Loucy (cell line): ENCODE data around the gene CCT8L2.
"Not testable (repeated sequence)": the region's sequence is repeated elsewhere in the genome, so short reads cannot be mapped to it uniquely, and the experiment has no call there.

Experiments used
- H2AFZ ChIP-seq: fragments of 200-600 bp; sonication (generic); 2 replicates; pipeline ENCODE4 v1.6.0; 2016; ENCODE audit warnings: antibody characterized with exemption, mild to moderate bottlenecking, low read length, moderate library complexity
- H3F3A ChIP-seq: fragments of 200-600 bp; 2 replicates; pipeline ENCODE4 v1.6.0; 2016; ENCODE audit warnings: antibody characterized with exemption, low read depth, mild to moderate bottlenecking
- H3K27me3 ChIP-seq: fragments of 200-600 bp; sonication (generic); 2 replicates; pipeline ENCODE4 v1.6.1; 2014; ENCODE audit warnings: low read length, mild to moderate bottlenecking; ENCODE audit not compliant: insufficient read depth, poor library complexity, severe bottlenecking
- H3K36me3 ChIP-seq: fragments of 200-600 bp; sonication (generic); 2 replicates; pipeline ENCODE4 v1.6.1; 2016; ENCODE audit warnings: low read length; ENCODE audit not compliant: insufficient read depth
- H3K4me1 ChIP-seq: fragments of 200-600 bp; sonication (generic); 2 replicates; pipeline ENCODE4 v1.5.1; 2014; ENCODE audit warnings: low read length, mild to moderate bottlenecking; ENCODE audit not compliant: insufficient read depth, poor library complexity, severe bottlenecking
- H3K4me2 ChIP-seq: fragments of 200-600 bp; sonication (generic); 2 replicates; pipeline ENCODE4 v1.6.0; 2014; ENCODE audit warnings: antibody characterized with exemption, low read length, low read depth, mild to moderate bottlenecking; ENCODE audit not compliant: poor library complexity, severe bottlenecking
- H3K4me3 ChIP-seq: fragments of 200-600 bp; sonication (generic); 2 replicates; pipeline ENCODE4 v1.5.1; 2014; ENCODE audit warnings: low read length, mild to moderate bottlenecking, mixed read lengths; ENCODE audit not compliant: poor library complexity, severe bottlenecking
- H3K79me2 ChIP-seq: fragments of 200-600 bp; sonication (generic); 2 replicates; pipeline ENCODE4 v1.6.1; 2014; ENCODE audit warnings: low read length; ENCODE audit not compliant: insufficient read depth
- H3K9ac ChIP-seq: fragments of 200-600 bp; sonication (generic); 2 replicates; pipeline ENCODE4 v1.6.0; 2014; ENCODE audit warnings: mild to moderate bottlenecking, low read depth, low read length, moderate library complexity; ENCODE audit not compliant: poor library complexity, severe bottlenecking
- H3K9me2 ChIP-seq: fragments of 200-600 bp; sonication (generic); replicated peaks from 2 replicates; pipeline ENCODE4 v1.6.1; 2016; ENCODE audit warnings: low read depth, low read length, mixed read lengths
- H3K9me3 ChIP-seq: fragments of 200-600 bp; sonication (generic); 2 replicates; pipeline ENCODE4 v1.6.1; 2014; ENCODE audit warnings: mild to moderate bottlenecking, antibody characterized with exemption, low read length, low read depth; ENCODE audit not compliant: insufficient read depth
- H4K20me1 ChIP-seq: fragments of 200-600 bp; sonication (generic); 2 replicates; pipeline ENCODE4 v1.6.0; 2014; ENCODE audit warnings: antibody characterized with exemption, low read length, mild to moderate bottlenecking; ENCODE audit not compliant: insufficient read depth, poor library complexity, severe bottlenecking
- EZH2phosphoT487 ChIP-seq: fragments of 200-600 bp; IDR thresholded peaks from 2 replicates; pipeline ENCODE4 v1.6.1; 2018; ENCODE audit warnings: antibody characterized with exemption, mild to moderate bottlenecking, moderate library complexity, borderline replicate concordance
- TF ChIP-seq, protein P1 (sequence below): fragments of 200-600 bp; sonication (generic); conservative IDR thresholded peaks from 2 replicates; pipeline ENCODE4 v1.5.1; 2014; ENCODE audit warnings: mild to moderate bottlenecking, antibody characterized with exemption, low read length

Gene CCT8L2

DNA sequence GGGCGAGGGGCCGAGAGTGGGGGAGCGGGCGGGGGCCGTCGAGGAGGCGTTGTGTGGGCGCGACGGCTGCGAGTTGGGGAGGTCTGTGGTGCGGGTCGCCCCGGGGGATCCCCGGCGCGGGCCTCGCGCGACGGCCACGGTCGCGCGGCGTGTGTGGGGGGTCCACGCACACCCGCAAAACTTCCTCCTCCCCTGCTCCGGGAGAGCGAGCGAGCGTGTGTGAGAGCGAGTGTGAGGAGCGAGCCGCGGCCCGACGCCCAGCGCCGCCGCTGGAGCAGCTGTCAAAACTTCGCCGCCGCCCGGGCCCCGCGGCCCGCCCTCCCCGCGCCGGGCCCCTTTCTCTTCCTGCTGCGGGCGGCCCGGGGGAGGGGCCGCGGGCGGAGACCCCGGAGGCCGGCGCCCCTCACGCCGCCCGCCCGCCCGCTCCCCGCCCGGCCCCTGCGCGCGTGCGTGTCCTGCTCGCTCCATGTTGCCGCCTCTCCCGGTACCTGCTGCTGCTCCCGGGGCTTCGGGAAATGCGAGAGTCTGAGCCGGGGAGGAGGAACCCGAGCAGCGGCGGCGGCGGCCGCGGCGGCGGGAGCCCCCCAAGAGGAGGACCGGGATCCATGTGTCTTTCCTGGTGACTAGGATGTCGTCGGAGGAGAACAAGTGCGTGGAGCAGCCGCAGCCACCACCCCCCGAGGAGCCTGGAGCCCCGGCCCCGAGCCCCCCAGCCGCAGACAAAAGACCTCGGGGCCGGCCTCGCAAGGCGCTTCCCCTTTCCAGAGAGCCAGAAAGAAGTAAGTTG lies 9.0 kb upstream of the CCT8L2 start:
- Histone ChIP-seq H3K9ac (peak overlapping the region; percentile 48), H3K4me2 (no peak overlapping the region), H3F3A (no peaks in the 10 kb centered on the region), H3K79me2 (peaks cover 23% of the 10 kb centered on the region), H3K4me1 (no peaks in the 10 kb centered on the region), H3K27me3 (no peaks in the 10 kb centered on the region), H2AFZ (peak overlapping the region; percentile 49; the same call in 1 of the 2 replicates), H3K9me3 (no peaks in the 10 kb centered on the region), H3K9me2 (no peaks in the 10 kb centered on the region), H3K36me3 (no peaks in the 10 kb centered on the region), H3K4me3 (peak overlapping the region; percentile 67), H4K20me1 (no peaks in the 10 kb centered on the region)
- no peak for TF ChIP-seq EZH2phosphoT487
- TF ChIP-seq, protein P1, sequence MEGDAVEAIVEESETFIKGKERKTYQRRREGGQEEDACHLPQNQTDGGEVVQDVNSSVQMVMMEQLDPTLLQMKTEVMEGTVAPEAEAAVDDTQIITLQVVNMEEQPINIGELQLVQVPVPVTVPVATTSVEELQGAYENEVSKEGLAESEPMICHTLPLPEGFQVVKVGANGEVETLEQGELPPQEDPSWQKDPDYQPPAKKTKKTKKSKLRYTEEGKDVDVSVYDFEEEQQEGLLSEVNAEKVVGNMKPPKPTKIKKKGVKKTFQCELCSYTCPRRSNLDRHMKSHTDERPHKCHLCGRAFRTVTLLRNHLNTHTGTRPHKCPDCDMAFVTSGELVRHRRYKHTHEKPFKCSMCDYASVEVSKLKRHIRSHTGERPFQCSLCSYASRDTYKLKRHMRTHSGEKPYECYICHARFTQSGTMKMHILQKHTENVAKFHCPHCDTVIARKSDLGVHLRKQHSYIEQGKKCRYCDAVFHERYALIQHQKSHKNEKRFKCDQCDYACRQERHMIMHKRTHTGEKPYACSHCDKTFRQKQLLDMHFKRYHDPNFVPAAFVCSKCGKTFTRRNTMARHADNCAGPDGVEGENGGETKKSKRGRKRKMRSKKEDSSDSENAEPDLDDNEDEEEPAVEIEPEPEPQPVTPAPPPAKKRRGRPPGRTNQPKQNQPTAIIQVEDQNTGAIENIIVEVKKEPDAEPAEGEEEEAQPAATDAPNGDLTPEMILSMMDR, result no peak

DNA sequence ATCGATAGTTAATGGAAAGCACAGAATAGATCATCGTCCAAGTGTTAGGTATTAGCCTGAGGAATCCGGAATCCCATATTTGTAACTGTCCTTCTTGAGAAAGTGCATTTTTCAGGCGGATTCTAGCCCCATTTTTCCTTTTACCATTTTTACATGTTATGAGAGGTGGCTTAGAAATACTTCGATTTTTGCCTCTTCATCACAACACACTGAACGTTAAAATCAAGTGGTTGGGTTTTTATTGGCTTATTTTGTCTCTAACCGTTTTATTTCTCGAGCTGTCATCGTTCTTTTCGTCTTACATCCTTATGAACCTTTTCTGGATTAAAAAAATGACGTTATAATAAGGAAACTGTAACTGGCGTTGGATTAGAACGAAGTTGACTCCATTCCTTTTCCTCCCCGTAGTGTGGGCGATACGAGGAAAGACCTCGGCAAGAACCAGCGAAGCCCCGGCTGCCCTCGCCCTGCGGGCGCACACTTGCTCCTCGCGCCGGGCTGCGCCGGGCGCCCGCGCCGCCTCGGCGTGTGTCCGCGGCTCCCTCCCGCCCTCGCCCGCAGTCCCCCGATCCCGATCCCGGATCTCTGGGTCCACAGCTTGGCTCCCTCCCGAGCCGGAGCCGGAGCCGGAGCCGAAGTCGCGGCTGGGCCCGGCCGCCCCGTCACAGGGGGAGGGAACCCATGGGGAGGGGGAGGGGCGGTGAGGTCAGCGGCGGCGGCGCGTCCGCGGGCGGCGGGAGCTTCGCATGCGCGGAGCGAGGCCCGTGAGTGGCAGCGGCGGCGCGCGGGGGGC lies 8.2 kb upstream of the CCT8L2 start:
- H2AFZ ChIP-seq, H3K4me1 ChIP-seq, H3F3A ChIP-seq, H3K4me3 ChIP-seq, H3K9me3 ChIP-seq, H4K20me1 ChIP-seq, H3K9me2 ChIP-seq, H3K4me2 ChIP-seq, H3K36me3 ChIP-seq, H3K9ac ChIP-seq, H3K27me3 ChIP-seq: not testable (repeated sequence)
- peaks cover 18% of the 10 kb centered on the region for H3K79me2 ChIP-seq

DNA sequence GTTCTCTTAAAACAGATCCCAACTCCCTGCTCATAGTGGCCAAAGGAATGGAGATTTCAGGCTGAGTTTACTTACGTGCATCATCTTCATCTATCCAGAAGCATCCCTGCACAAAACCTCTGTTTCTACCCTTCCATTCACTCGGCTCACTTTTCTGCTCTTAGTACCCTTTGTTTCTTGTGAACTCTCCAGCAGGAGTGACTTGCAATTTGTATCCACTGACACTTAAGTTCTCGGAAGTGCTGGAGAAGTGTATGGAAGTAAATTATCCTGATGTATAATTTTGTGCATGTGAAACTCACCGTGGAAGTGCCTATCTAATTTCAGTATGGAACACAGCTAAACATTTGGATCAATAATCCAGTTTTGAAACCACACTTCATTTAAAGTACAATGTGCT lies 7.0 kb upstream of the CCT8L2 start:
- H3K4me1 ChIP-seq, H3K9me2 ChIP-seq, H2AFZ ChIP-seq, H3K9me3 ChIP-seq, H3K36me3 ChIP-seq, H3F3A ChIP-seq, H3K4me3 ChIP-seq, H4K20me1 ChIP-seq, H3K9ac ChIP-seq, H3K4me2 ChIP-seq, H3K27me3 ChIP-seq: not testable (repeated sequence)
- H3K79me2 ChIP-seq, result peaks cover 13% of the 10 kb centered on the region

DNA sequence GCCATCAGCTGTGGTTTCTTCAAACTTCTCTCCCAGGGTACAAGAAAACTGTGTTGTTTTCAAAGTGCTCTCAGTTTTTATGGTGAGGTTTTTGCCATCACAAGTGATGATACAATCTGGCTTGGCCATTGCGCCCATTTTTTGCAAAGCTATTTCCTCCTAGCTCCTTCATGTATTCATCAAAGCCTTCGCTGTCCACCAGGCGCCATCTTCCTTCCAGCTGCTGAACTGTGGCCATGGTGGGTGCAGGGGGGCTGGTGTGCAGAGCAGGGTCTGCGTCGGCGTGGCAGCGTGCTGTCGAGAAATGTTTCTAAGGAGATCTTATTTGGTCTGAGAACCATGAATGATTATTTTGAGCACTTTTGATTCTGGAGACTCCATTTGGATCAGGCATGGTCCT lies 2.6 kb upstream of the CCT8L2 start:
- H3K9ac ChIP-seq, H3K4me3 ChIP-seq, H4K20me1 ChIP-seq, H2AFZ ChIP-seq, H3K79me2 ChIP-seq, H3K9me2 ChIP-seq, H3K36me3 ChIP-seq, H3K4me1 ChIP-seq, H3K4me2 ChIP-seq, H3F3A ChIP-seq, H3K27me3 ChIP-seq, H3K9me3 ChIP-seq: not testable (repeated sequence)
